Erythroblast (primary cell): Measurements from ENCODE around the gene LENG8.

Source experiments
- GATA1 ChIP-seq: IDR thresholded peaks from 2 replicates; pipeline ENCODE4 v1.6.1; 2011; ENCODE audit warnings: low read depth, mild to moderate bottlenecking, control low read depth, low read length, moderate library complexity
- POLR2A ChIP-seq: IDR thresholded peaks from 2 replicates; pipeline ENCODE4 v1.6.1; 2011; ENCODE audit warnings: mild to moderate bottlenecking, low read length

DNA sequence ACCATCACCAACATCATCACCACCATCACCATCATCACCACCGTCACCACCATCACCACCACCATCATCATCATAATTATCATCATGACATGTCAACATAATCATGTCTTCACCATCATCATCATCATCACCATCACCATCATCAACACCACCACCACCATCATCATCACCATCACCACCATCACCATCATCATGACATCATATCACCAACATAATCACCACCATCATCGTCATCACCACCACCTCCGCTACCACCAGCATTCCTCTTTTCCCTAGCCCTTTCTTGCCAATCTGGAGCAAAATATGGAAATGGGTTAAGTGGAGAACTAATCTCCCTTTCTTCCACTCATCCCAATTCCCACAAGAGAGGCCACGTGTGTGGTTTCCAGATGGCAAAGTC is 34.8 kb upstream of the LENG8 start:
- no peak for TF ChIP-seq POLR2A
- no peak for TF ChIP-seq GATA1
